Measurements from ENCODE around the gene WNT2. TPM values are rescaled to one million over a fixed set of nuclear protein-coding genes. Genes with fewer than 3 reads are reported as not detected.

WNT2 gene
- total RNA-seq, 1 donor from 2014 or later = 0.07 TPM

DNA sequence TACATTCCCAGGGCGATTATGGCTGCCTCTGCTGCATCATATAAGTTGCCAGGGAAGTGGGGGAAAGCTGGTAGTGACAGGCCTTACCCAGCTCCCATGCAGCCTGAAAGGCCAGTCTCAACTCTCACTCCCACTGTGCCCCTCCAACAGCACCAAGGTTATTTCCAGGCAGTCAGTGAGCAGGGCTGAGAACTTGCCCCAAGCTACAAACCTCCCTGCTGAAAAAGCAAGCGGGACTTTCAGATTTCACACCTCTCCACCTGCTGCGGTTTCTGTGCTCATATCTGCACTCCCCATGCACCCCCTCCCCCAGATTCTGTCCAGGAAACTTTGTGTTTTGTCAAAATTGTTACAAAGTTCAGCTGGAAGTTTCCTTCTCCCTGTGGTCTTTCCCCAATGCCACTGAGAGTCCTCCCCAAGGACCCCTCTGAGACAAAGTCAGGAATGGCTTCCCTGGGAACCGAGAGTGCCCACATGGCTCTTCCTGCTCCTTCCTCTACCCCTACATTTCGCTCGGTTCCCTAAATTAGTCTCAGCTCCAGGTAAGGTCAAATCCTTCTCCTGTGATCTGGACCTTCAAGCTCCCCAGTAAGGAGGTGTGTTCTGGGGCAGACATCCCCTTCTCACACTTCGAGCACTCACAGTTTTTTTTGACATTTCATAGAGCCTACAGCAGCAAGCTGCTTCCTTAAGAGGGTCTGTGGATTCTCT is 25.3 kb upstream of the WNT2 start:
- no peak overlapping the region for H3K9ac ChIP-seq (ENCODE audit: low read length)
- no peaks in the 10 kb centered on the region for H3K9me3 Mint-ChIP-seq (ENCODE audit: unreplicated experiment)
- FAIRE-seq = no peak

DNA sequence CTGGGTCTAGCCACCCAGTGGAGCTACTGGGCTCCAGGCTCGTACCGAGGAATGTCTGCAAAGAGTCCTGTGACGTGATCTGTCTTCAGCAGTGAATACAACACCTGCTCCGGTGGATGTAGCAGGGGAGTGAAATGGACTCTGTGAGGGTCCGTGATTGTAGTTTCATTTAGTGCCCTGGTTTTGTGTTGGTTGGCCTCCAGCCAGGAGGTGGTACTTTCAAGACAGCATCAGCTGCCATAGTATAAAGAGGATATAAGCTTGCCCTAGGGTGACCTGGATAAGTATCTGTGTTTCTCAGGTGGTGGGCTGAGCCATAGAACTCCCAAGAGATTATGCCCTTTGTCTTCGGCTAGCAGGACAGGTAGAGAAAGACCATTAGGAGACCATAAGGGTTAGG is 24.6 kb upstream of the WNT2 start:
- no peaks in the 10 kb centered on the region for H3K9me3 Mint-ChIP-seq (ENCODE audit: unreplicated experiment)
- H3K4me1 ChIP-seq (ENCODE audit: insufficient read depth, low read length) = no peaks in the 10 kb centered on the region
- no peaks in the 10 kb centered on the region for H4K20me1 ChIP-seq (ENCODE audit: insufficient read depth, low read length)
- no peaks in the 10 kb centered on the region for H3K4me1 Mint-ChIP-seq (ENCODE audit: low read depth, unreplicated experiment)
- no peak overlapping the region for H3K4me2 ChIP-seq (ENCODE audit: low read length)
- no peak overlapping the region for H3K27ac ChIP-seq (ENCODE audit: low read depth, low read length)
- H3K36me3 ChIP-seq (ENCODE audit: insufficient read depth, low read length) = no peaks in the 10 kb centered on the region
- H3K4me3 ChIP-seq (ENCODE audit: insufficient read depth, low read depth, low read length) = no peak overlapping the region
- no peak overlapping the region for H3K4me3 Mint-ChIP-seq (ENCODE audit: unreplicated experiment)
- peaks cover 3% of the 10 kb centered on the region for H3K27me3 Mint-ChIP-seq (ENCODE audit: low read depth, unreplicated experiment)
- no peaks in the 10 kb centered on the region for H3K27me3 ChIP-seq (ENCODE audit: insufficient read depth, low read length)
- no peak for TF ChIP-seq EZH2 (IDR thresholded peaks at IDR 0.05; ENCODE audit: insufficient read depth, low read length)
- TF ChIP-seq, protein P1, sequence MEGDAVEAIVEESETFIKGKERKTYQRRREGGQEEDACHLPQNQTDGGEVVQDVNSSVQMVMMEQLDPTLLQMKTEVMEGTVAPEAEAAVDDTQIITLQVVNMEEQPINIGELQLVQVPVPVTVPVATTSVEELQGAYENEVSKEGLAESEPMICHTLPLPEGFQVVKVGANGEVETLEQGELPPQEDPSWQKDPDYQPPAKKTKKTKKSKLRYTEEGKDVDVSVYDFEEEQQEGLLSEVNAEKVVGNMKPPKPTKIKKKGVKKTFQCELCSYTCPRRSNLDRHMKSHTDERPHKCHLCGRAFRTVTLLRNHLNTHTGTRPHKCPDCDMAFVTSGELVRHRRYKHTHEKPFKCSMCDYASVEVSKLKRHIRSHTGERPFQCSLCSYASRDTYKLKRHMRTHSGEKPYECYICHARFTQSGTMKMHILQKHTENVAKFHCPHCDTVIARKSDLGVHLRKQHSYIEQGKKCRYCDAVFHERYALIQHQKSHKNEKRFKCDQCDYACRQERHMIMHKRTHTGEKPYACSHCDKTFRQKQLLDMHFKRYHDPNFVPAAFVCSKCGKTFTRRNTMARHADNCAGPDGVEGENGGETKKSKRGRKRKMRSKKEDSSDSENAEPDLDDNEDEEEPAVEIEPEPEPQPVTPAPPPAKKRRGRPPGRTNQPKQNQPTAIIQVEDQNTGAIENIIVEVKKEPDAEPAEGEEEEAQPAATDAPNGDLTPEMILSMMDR (IDR thresholded peaks at IDR 0.05; ENCODE audit: insufficient read depth, low read depth, low read length) = no peak
- no peaks in the 10 kb centered on the region for H3K9me3 ChIP-seq (ENCODE audit: insufficient read depth, low read depth, low read length)
- no peak overlapping the region for H3K9ac ChIP-seq (ENCODE audit: low read length)
- no peaks in the 10 kb centered on the region for H3K36me3 Mint-ChIP-seq (ENCODE audit: low read depth, unreplicated experiment)
- no peak for DNase-seq (ENCODE audit: low read depth)
- FAIRE-seq = no peak
- no peaks in the 10 kb centered on the region for H3K79me2 ChIP-seq (ENCODE audit: insufficient read depth, low read length)
- H3K27ac Mint-ChIP-seq (ENCODE audit: unreplicated experiment) = no peak overlapping the region
- no peak overlapping the region for H2AFZ ChIP-seq (ENCODE audit: low read depth, low read length)

More for the DNA sequence above, 25.3 kb upstream of the WNT2 start:
- Histone ChIP-seq H4K20me1 (ENCODE audit: insufficient read depth, low read length) (no peaks in the 10 kb centered on the region), H3K4me3 (ENCODE audit: insufficient read depth, low read depth, low read length) (no peak overlapping the region), H3K4me1 (ENCODE audit: insufficient read depth, low read length) (no peaks in the 10 kb centered on the region), H2AFZ (ENCODE audit: low read depth, low read length) (no peak overlapping the region), H3K4me2 (ENCODE audit: low read length) (no peak overlapping the region), H3K36me3 (ENCODE audit: insufficient read depth, low read length) (no peaks in the 10 kb centered on the region), H3K27ac (ENCODE audit: low read depth, low read length) (no peak overlapping the region), H3K9me3 (ENCODE audit: insufficient read depth, low read depth, low read length) (no peaks in the 10 kb centered on the region), H3K27me3 (ENCODE audit: insufficient read depth, low read length) (no peaks in the 10 kb centered on the region), H3K79me2 (ENCODE audit: insufficient read depth, low read length) (no peaks in the 10 kb centered on the region)
- H3K27ac Mint-ChIP-seq (ENCODE audit: unreplicated experiment) = no peak overlapping the region
- no peaks in the 10 kb centered on the region for H3K36me3 Mint-ChIP-seq (ENCODE audit: low read depth, unreplicated experiment)
- H3K27me3 Mint-ChIP-seq (ENCODE audit: low read depth, unreplicated experiment) = peaks cover 3% of the 10 kb centered on the region
- H3K4me3 Mint-ChIP-seq (ENCODE audit: unreplicated experiment) = no peak overlapping the region
- DNase-seq (ENCODE audit: low read depth) = no peak
- H3K4me1 Mint-ChIP-seq (ENCODE audit: low read depth, unreplicated experiment) = no peaks in the 10 kb centered on the region
- no peak for TF ChIP-seq EZH2 (IDR thresholded peaks at IDR 0.05; ENCODE audit: insufficient read depth, low read length)
- TF ChIP-seq, protein P1 (IDR thresholded peaks at IDR 0.05; ENCODE audit: insufficient read depth, low read depth, low read length) = no peak

DNA sequence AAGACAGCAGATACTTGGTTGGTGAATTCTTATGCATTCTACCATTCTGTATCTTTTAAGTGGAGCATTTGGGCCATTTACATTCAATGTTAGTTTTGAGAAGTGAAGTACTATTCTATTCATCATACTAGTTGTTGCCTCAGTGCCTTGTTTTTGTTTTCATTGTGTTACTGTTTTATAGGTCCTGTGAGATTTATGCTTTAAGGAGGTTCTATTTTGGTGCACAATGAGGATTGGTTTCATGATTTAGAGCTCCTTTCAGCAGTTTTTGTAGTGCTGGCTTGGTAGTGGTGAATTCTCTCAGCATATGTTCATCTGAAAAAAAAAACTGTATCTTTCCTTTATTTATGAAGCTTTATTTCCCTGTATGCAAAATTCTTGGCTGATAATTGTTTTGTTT is 23.3 kb upstream of the WNT2 start:
- no peak overlapping the region for H3K4me2 ChIP-seq (ENCODE audit: low read length)
- TF ChIP-seq EZH2 (IDR thresholded peaks at IDR 0.05; ENCODE audit: insufficient read depth, low read length) = no peak
- TF ChIP-seq, protein P1 (IDR thresholded peaks at IDR 0.05; ENCODE audit: insufficient read depth, low read depth, low read length) = no peak
- no peaks in the 10 kb centered on the region for H3K9me3 ChIP-seq (ENCODE audit: insufficient read depth, low read depth, low read length)
- FAIRE-seq (no peak), DNase-seq (ENCODE audit: low read depth) (no peak)
- no peak overlapping the region for H3K27ac Mint-ChIP-seq (ENCODE audit: unreplicated experiment)
- no peak overlapping the region for H3K4me3 ChIP-seq (ENCODE audit: insufficient read depth, low read depth, low read length)
- H3K36me3 Mint-ChIP-seq (ENCODE audit: low read depth, unreplicated experiment) = no peaks in the 10 kb centered on the region
- H3K9me3 Mint-ChIP-seq (ENCODE audit: unreplicated experiment) = no peaks in the 10 kb centered on the region
- H2AFZ ChIP-seq (ENCODE audit: low read depth, low read length) = no peak overlapping the region
- H3K9ac ChIP-seq (ENCODE audit: low read length) = no peak overlapping the region
- no peak overlapping the region for H3K27ac ChIP-seq (ENCODE audit: low read depth, low read length)
- peaks cover 3% of the 10 kb centered on the region for H3K27me3 Mint-ChIP-seq (ENCODE audit: low read depth, unreplicated experiment)
- H3K4me1 ChIP-seq (ENCODE audit: insufficient read depth, low read length) = no peaks in the 10 kb centered on the region
- H3K79me2 ChIP-seq (ENCODE audit: insufficient read depth, low read length) = no peaks in the 10 kb centered on the region
- H3K36me3 ChIP-seq (ENCODE audit: insufficient read depth, low read length) = no peaks in the 10 kb centered on the region
- H3K4me1 Mint-ChIP-seq (ENCODE audit: low read depth, unreplicated experiment) = no peaks in the 10 kb centered on the region
- H3K4me3 Mint-ChIP-seq (ENCODE audit: unreplicated experiment) = no peak overlapping the region
- no peaks in the 10 kb centered on the region for H3K27me3 ChIP-seq (ENCODE audit: insufficient read depth, low read length)
- no peaks in the 10 kb centered on the region for H4K20me1 ChIP-seq (ENCODE audit: insufficient read depth, low read length)
